Measurements from ENCODE around the gene SQSTM1. TPM values are rescaled to one million over a fixed set of nuclear protein-coding genes. Genes with fewer than 3 reads are reported as not detected.

Gene SQSTM1
- total and polyA plus RNA-seq, 2 donors (not counting 1 experiment from before 2014, with no cell fraction given), result 72.2 to 400 TPM

DNA sequence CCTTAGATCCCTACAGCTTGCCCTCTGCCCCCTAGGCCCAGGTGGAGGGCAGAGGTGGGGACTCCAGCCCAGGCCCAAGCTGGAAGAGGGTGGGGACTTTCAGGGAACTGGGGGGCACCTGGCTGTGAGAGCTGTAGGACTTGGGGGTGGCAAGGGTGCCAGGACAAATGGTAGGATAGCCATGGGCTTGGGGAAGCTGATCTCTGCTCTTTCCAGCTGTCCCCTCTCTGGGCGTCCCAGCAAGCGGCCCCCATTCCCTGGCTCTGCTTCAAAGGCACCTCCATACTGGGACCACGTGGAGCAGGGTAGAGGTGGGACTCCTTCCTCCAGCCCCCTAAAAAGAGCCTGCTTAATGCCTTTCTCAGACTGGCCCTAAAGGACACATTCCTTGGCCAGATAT, 26.5 kb upstream of the SQSTM1 start:
- no peak overlapping the region for H3K27ac ChIP-seq (ENCODE audit: low read length in 2 of 2)

DNA sequence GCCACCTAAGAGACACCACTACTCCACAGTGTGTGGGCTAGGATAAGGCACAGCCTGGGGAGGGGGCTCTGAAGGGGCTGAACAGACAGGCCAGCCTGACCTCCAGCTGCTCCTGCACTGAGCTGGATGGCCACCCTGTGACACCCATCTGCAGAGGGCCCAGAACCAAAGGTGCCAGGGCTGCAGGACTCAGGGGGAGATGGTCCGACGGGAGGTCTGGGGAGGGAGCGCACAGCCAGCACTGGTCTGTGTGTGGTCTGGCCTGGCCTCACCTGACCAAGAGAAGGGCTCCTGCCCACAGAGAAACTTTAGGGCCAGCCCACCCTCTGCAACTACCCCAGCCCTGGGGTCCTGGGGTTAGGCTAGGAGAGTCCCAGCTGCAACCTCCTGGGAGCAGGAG, 26.1 kb upstream of the SQSTM1 start:
- WGBS (ENCODE audit: insufficient coverage), result 100% methylated on average over 1 of the region's 3 CpGs
- Histone ChIP-seq H3K9ac (ENCODE audit: low read length) (no peak overlapping the region), H3K9me3 (ENCODE audit: control extremely low read depth in 1 of 3, control insufficient read depth in 2 of 3, insufficient read depth in 1 of 3, low read length in 2 of 3) (no peaks in the 10 kb centered on the region), H3K27ac (ENCODE audit: low read length in 2 of 2) (no peak overlapping the region), H3K27me3 (replicated peaks in 1 of 4; ENCODE audit: control extremely low read depth in 1 of 4, control insufficient read depth in 3 of 4, insufficient read depth in 4 of 4, low read length in 3 of 4) (no peaks in the 10 kb centered on the region), H3K4me2 (replicated peaks; ENCODE audit: low read depth, low read length, poor library complexity, severe bottlenecking) (peak overlapping the region; percentile 90), H3K4me3 (ENCODE audit: control extremely low read depth in 1 of 5, extremely low read depth in 1 of 5, insufficient read depth in 1 of 5, low read depth in 2 of 5, low read length in 4 of 5) (no peak overlapping the region), H3K36me3 (replicated peaks in 1 of 2; ENCODE audit: control extremely low read depth in 1 of 2, control insufficient read depth in 1 of 2, extremely low read depth in 1 of 2, insufficient read depth in 2 of 2, low read length in 1 of 2) (peaks cover 0 to 15% of the 10 kb centered on the region in 2 experiments), H3K4me1 (ENCODE audit: control insufficient read depth in 2 of 2, insufficient read depth in 2 of 2, low read length in 2 of 2) (peaks cover 28 to 32% of the 10 kb centered on the region in 2 donors), H2AFZ (ENCODE audit: insufficient read depth, low read depth, low read length, poor library complexity, severe bottlenecking) (no peak overlapping the region), H4K20me1 (ENCODE audit: control insufficient read depth, insufficient read depth, low read length, poor library complexity, severe bottlenecking) (peaks cover 5% of the 10 kb centered on the region), H3K79me2 (ENCODE audit: control insufficient read depth, insufficient read depth, low read length) (no peaks in the 10 kb centered on the region)
- ChIA-PET POLR2A (interaction anchor here (0.8 to 2.7 kb wide), 4 partner anchors 9 to 62 kb away, joined by 3 to 8 read pairs (median 3); partner anchors contain the start of gene MAML1), CTCF (interaction anchor here (0.8 to 2.4 kb wide), 3 partner anchors 32 to 177 kb away, joined by 4 to 11 read pairs (median 4); partner anchors contain the start of gene MAML1)
- intact Hi-C loops (cut with micrococcal nuclease), result no loop called here
- no peak for TF ChIP-seq EZH2 (IDR thresholded peaks at IDR 0.05; ENCODE audit: borderline replicate concordance, insufficient read depth, low read depth, low read length, poor library complexity, severe bottlenecking)
- TF ChIP-seq, protein P1, sequence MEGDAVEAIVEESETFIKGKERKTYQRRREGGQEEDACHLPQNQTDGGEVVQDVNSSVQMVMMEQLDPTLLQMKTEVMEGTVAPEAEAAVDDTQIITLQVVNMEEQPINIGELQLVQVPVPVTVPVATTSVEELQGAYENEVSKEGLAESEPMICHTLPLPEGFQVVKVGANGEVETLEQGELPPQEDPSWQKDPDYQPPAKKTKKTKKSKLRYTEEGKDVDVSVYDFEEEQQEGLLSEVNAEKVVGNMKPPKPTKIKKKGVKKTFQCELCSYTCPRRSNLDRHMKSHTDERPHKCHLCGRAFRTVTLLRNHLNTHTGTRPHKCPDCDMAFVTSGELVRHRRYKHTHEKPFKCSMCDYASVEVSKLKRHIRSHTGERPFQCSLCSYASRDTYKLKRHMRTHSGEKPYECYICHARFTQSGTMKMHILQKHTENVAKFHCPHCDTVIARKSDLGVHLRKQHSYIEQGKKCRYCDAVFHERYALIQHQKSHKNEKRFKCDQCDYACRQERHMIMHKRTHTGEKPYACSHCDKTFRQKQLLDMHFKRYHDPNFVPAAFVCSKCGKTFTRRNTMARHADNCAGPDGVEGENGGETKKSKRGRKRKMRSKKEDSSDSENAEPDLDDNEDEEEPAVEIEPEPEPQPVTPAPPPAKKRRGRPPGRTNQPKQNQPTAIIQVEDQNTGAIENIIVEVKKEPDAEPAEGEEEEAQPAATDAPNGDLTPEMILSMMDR (IDR thresholded peaks at IDR 0.05), result no peak
- peak overlapping the region; percentile 59 for H3K27ac Mint-ChIP-seq
- H3K9me3 Mint-ChIP-seq (ENCODE audit: insufficient read depth), result no peaks in the 10 kb centered on the region
- peak overlapping the region; percentile 75 for H3K4me3 Mint-ChIP-seq
- DNase-seq (no peak), ATAC-seq (ENCODE audit: low read depth) (no peak)
- H3K27me3 Mint-ChIP-seq, result no peaks in the 10 kb centered on the region
- H3K4me1 Mint-ChIP-seq, result peaks cover 29% of the 10 kb centered on the region

More for the DNA sequence above, 26.5 kb upstream of the SQSTM1 start:
- Histone ChIP-seq H3K4me2 (replicated peaks; ENCODE audit: low read depth, low read length, poor library complexity, severe bottlenecking) (peak overlapping the region; percentile 90), H2AFZ (ENCODE audit: insufficient read depth, low read depth, low read length, poor library complexity, severe bottlenecking) (peak overlapping the region; percentile 31), H3K79me2 (ENCODE audit: control insufficient read depth, insufficient read depth, low read length) (no peaks in the 10 kb centered on the region), H3K27me3 (replicated peaks in 1 of 4; ENCODE audit: control extremely low read depth in 1 of 4, control insufficient read depth in 3 of 4, insufficient read depth in 4 of 4, low read length in 3 of 4) (no peaks in the 10 kb centered on the region), H3K36me3 (replicated peaks in 1 of 2; ENCODE audit: control extremely low read depth in 1 of 2, control insufficient read depth in 1 of 2, extremely low read depth in 1 of 2, insufficient read depth in 2 of 2, low read length in 1 of 2) (peaks cover 0 to 13% of the 10 kb centered on the region in 2 experiments), H3K4me3 (ENCODE audit: control extremely low read depth in 1 of 5, extremely low read depth in 1 of 5, insufficient read depth in 1 of 5, low read depth in 2 of 5, low read length in 4 of 5) (no peak overlapping the region), H3K4me1 (ENCODE audit: control insufficient read depth in 2 of 2, insufficient read depth in 2 of 2, low read length in 2 of 2) (peaks cover 28 to 32% of the 10 kb centered on the region in 2 donors), H3K9me3 (ENCODE audit: control extremely low read depth in 1 of 3, control insufficient read depth in 2 of 3, insufficient read depth in 1 of 3, low read length in 2 of 3) (no peaks in the 10 kb centered on the region), H3K9ac (ENCODE audit: low read length) (no peak overlapping the region), H4K20me1 (ENCODE audit: control insufficient read depth, insufficient read depth, low read length, poor library complexity, severe bottlenecking) (peaks cover 5% of the 10 kb centered on the region)
- whole genome bisulfite sequencing (ENCODE audit: insufficient coverage), result 60% methylated on average over 1 of the region's 3 CpGs
- H3K4me3 Mint-ChIP-seq, result peak overlapping the region; percentile 75
- TF ChIP-seq, protein P1 (IDR thresholded peaks at IDR 0.05), result no peak
- TF ChIP-seq EZH2 (IDR thresholded peaks at IDR 0.05; ENCODE audit: borderline replicate concordance, insufficient read depth, low read depth, low read length, poor library complexity, severe bottlenecking), result no peak
- H3K27ac Mint-ChIP-seq, result peak overlapping the region; percentile 77
- no peaks in the 10 kb centered on the region for H3K9me3 Mint-ChIP-seq (ENCODE audit: insufficient read depth)
- intact Hi-C loops (cut with micrococcal nuclease), result no loop called here
- peaks cover 29% of the 10 kb centered on the region for H3K4me1 Mint-ChIP-seq
- H3K27me3 Mint-ChIP-seq, result no peaks in the 10 kb centered on the region
- no peak for ATAC-seq (ENCODE audit: low read depth)
- ChIA-PET POLR2A (interaction anchor here (0.5 to 1.1 kb wide), 6 partner anchors 11 to 1468 kb away, joined by 3 to 7 read pairs (median 3); partner anchors contain the start of gene MAML1), CTCF (interaction anchor here (1.4 to 2.4 kb wide), 2 partner anchors 8 to 31 kb away, joined by 4 to 11 read pairs; no protein-coding TSS in a partner anchor)
- DNase-seq, result no peak

Measured in B cell (primary cell).